OCI-LY7 (cell line): Measurements from ENCODE around the gene SERPINA6. TPM values are rescaled to one million over a fixed set of nuclear protein-coding genes. Genes with fewer than 3 reads are reported as not detected.
"Not testable (repeated sequence)": the region's sequence is repeated elsewhere in the genome, so short reads cannot be mapped to it uniquely, and the experiment has no call there.

Experiments used
- BruUV-seq: library from RNA; stranded (reverse); fragments of 400-500 nt; replicated peaks from 2 replicates; lab custom pipeline; 2021; lab: Mats Ljungman, UMichigan
- CTCF ChIA-PET: fragments of 300-600 bp; sonication (Branson Sonifier 250); formaldehyde crosslinking; loops from one replicate; lab custom pipeline; 2022; ENCODE audit warnings: antibody characterized with exemption; ENCODE audit not compliant: unreplicated experiment; lab: Charles Lee
- POLR2A ChIA-PET: fragments of 300-600 bp; sonication (Branson Sonifier 250); formaldehyde crosslinking; loops from one replicate; lab custom pipeline; 2022; ENCODE audit warnings: antibody characterized with exemption; lab: Charles Lee
- DNase-seq: peaks from one replicate; pipeline ENCODE4 v3.0.0-alpha.2; 2015; ENCODE audit warnings: low spot score
- H2AFZ ChIP-seq: fragments of 200-600 bp; sonication (generic), shearing (Covaris generic); 2 replicates; pipeline ENCODE4 v1.6.1; 2014; ENCODE audit warnings: mild to moderate bottlenecking, antibody characterized with exemption, low read length, moderate library complexity
- H3K27ac ChIP-seq: fragments of 200-600 bp; sonication (generic); 2 replicates; pipeline ENCODE4 v1.5.1; 2014; ENCODE audit warnings: mixed run types, low read depth, mild to moderate bottlenecking, moderate library complexity, low read length, inconsistent platforms; ENCODE audit not compliant: poor library complexity, severe bottlenecking
- H3K36me3 ChIP-seq: fragments of 200-600 bp; sonication (generic); 2 replicates; pipeline ENCODE4 v1.6.1; 2014; ENCODE audit warnings: mild to moderate bottlenecking, antibody characterized with exemption, low read length, moderate library complexity, mixed read lengths; ENCODE audit not compliant: insufficient read depth
- H3K4me1 ChIP-seq: fragments of 200-600 bp; sonication (generic); 2 replicates; pipeline ENCODE4 v1.5.1; 2014; ENCODE audit warnings: mild to moderate bottlenecking, low read length; ENCODE audit not compliant: insufficient read depth, poor library complexity, severe bottlenecking
- H3K4me2 ChIP-seq: fragments of 200-600 bp; sonication (generic); 2 replicates; pipeline ENCODE4 v1.6.1; 2014; ENCODE audit warnings: mild to moderate bottlenecking, low read length
- H3K4me3 ChIP-seq: fragments of 200-600 bp; sonication (generic); 2 replicates; pipeline ENCODE4 v1.5.1; 2014; ENCODE audit warnings: mild to moderate bottlenecking, low read depth, low read length; ENCODE audit not compliant: poor library complexity, severe bottlenecking
- H3K79me2 ChIP-seq: fragments of 200-600 bp; sonication (generic); 2 replicates; pipeline ENCODE4 v1.6.1; 2016; ENCODE audit warnings: low read depth, mild to moderate bottlenecking, low read length, moderate library complexity, mixed read lengths; ENCODE audit not compliant: insufficient read depth
- H3K9me2 ChIP-seq: fragments of 200-600 bp; sonication (generic); 2 replicates; pipeline ENCODE4 v1.6.1; 2016; ENCODE audit warnings: mild to moderate bottlenecking, low read length, mixed read lengths; ENCODE audit not compliant: insufficient read depth
- H3K9me3 ChIP-seq: fragments of 200-600 bp; sonication (generic); 2 replicates; pipeline ENCODE4 v1.6.1; 2014; ENCODE audit warnings: mild to moderate bottlenecking, mixed run types, low read length, mixed read lengths
- H4K20me1 ChIP-seq: fragments of 200-600 bp; sonication (generic); 2 replicates; pipeline ENCODE4 v1.6.1; 2014; ENCODE audit warnings: mild to moderate bottlenecking, antibody characterized with exemption, low read length, moderate library complexity, mixed read lengths; ENCODE audit not compliant: insufficient read depth
- CTCF ChIP-seq: fragments of 200-600 bp; sonication (generic); conservative IDR thresholded peaks from 2 replicates; pipeline ENCODE4 v1.5.1; 2014; ENCODE audit warnings: mild to moderate bottlenecking, antibody characterized with exemption, low read length, moderate library complexity, mixed read lengths
- EZH2phosphoT487 ChIP-seq: fragments of 200-600 bp; sonication (generic); IDR thresholded peaks from 2 replicates; pipeline ENCODE4 v1.6.1; 2018; ENCODE audit warnings: low read depth, borderline replicate concordance, mild to moderate bottlenecking, mixed run types, antibody characterized with exemption, low read length, moderate library complexity, mixed read lengths
- intact Hi-C: fragments of 100-400 bp; cut with micrococcal nuclease; formaldehyde crosslinking; loops from one replicate; pipeline ENCODE4 v1.10.0; 2022; ENCODE audit not compliant: unreplicated experiment
- total RNA-seq, 2 experiments: library from RNA; depleted of rRNA in 1 of 2; stranded (reverse); fragments of >200 nt in 1 of 2; shearing (Covaris generic) in 1 of 2; gene quantifications; 2 replicates each; pipeline ENCODE4 v1.2.3, GENCODE V29; 2014 to 2022

Gene SERPINA6
- total RNA-seq, 2 experiments from 2014 or later = not detected

GRCh38 chr14:94298130-94298529, 25.0 kb downstream of the SERPINA6 start:
- no peak for DNase-seq
- H3K9me3 ChIP-seq = no peaks in the 10 kb centered on the region
- BruUV-seq = no TSS peak
- no peak overlapping the region for H3K27ac ChIP-seq
- ChIA-PET POLR2A (no interaction called here), CTCF (no interaction called here)
- H3K4me2 ChIP-seq = no peak overlapping the region
- H4K20me1 ChIP-seq = no peaks in the 10 kb centered on the region
- H3K79me2 ChIP-seq = no peaks in the 10 kb centered on the region
- H3K4me3 ChIP-seq = no peak overlapping the region
- H2AFZ ChIP-seq = no peak overlapping the region
- no peaks in the 10 kb centered on the region for H3K36me3 ChIP-seq
- H3K4me1 ChIP-seq = no peaks in the 10 kb centered on the region
- TF ChIP-seq CTCF (no peak), EZH2phosphoT487 (no peak)
- no peaks in the 10 kb centered on the region for H3K9me2 ChIP-seq
- intact Hi-C loops = no loop called here

GRCh38 chr14:94296181-94296545, 27.0 kb downstream of the SERPINA6 start:
- H3K4me1 ChIP-seq, H3K4me3 ChIP-seq, H3K9me3 ChIP-seq, H3K36me3 ChIP-seq, BruUV-seq, H3K27ac ChIP-seq, H3K4me2 ChIP-seq, H2AFZ ChIP-seq, POLR2A ChIA-PET, H3K9me2 ChIP-seq, H4K20me1 ChIP-seq, CTCF ChIA-PET, intact Hi-C loops, H3K79me2 ChIP-seq, DNase-seq: not testable (repeated sequence)

- H3K4me2 ChIP-seq = no peak overlapping the region
- POLR2A ChIA-PET = no interaction called here
- intact Hi-C loops = no loop called here
- no peak overlapping the region for H2AFZ ChIP-seq
- no peak overlapping the region for H3K4me3 ChIP-seq
- CTCF ChIA-PET = no interaction called here
- no peak overlapping the region for H3K27ac ChIP-seq
- no peaks in the 10 kb centered on the region for H3K9me3 ChIP-seq
- H3K36me3 ChIP-seq = no peaks in the 10 kb centered on the region
- no peaks in the 10 kb centered on the region for H4K20me1 ChIP-seq
- TF ChIP-seq EZH2phosphoT487 (no peak), CTCF (no peak)
- H3K4me1 ChIP-seq = no peaks in the 10 kb centered on the region
- DNase-seq = no peak
- no peaks in the 10 kb centered on the region for H3K79me2 ChIP-seq
- no TSS peak for BruUV-seq
- no peaks in the 10 kb centered on the region for H3K9me2 ChIP-seq
Observed at GRCh38 chr14:94295360-94296180, 27.6 kb downstream of the SERPINA6 start.
